ENCODE measurements around the gene FRY. TPM values are rescaled to one million over a fixed set of nuclear protein-coding genes. Genes with fewer than 3 reads are reported as not detected.

Gene FRY
- polyA plus RNA-seq, 1 experiment, result 51.4 TPM

GRCh38 chr13:32203736-32204135 lies 172.2 kb downstream of the FRY start:
- Histone ChIP-seq H3K4me3 (ENCODE audit: low read depth, low read length) (no peak overlapping the region), H3K27me3 (ENCODE audit: control insufficient read depth, insufficient read depth, low read length) (no peaks in the 10 kb centered on the region), H3K36me3 (ENCODE audit: control insufficient read depth, insufficient read depth, low read length) (peaks cover under 1% of the 10 kb centered on the region)
- DNase-seq (ENCODE audit: low read depth), result no peak
- no peak for TF ChIP-seq CTCF (IDR thresholded peaks at IDR 0.05; ENCODE audit: insufficient read depth, low read depth, low read length)
- ChIA-PET CTCF (interaction anchor here (0.8 to 1.0 kb wide), 2 partner anchors 13 to 31 kb away, joined by 3 to 4 read pairs; no protein-coding TSS in a partner anchor), POLR2A (no interaction called here)

GRCh38 chr13:32205431-32206096 lies 174.0 kb downstream of the FRY start:
- Histone ChIP-seq H3K4me3 (ENCODE audit: low read depth, low read length) (no peak overlapping the region), H3K27me3 (ENCODE audit: control insufficient read depth, insufficient read depth, low read length) (no peaks in the 10 kb centered on the region), H3K36me3 (ENCODE audit: control insufficient read depth, insufficient read depth, low read length) (peaks cover 1% of the 10 kb centered on the region)
- TF ChIP-seq CTCF (IDR thresholded peaks at IDR 0.05; ENCODE audit: insufficient read depth, low read depth, low read length), result no peak
- ChIA-PET CTCF (interaction anchor here (0.6 kb wide), 1 partner anchor 30 kb away, joined by 3 read pairs; no protein-coding TSS in a partner anchor), POLR2A (no interaction called here)
- no peak for DNase-seq (ENCODE audit: low read depth)

GRCh38 chr13:32206097-32206740 lies 174.6 kb downstream of the FRY start:
- DNase-seq (ENCODE audit: low read depth), result no peak
- Histone ChIP-seq H3K27me3 (ENCODE audit: control insufficient read depth, insufficient read depth, low read length) (no peaks in the 10 kb centered on the region), H3K36me3 (ENCODE audit: control insufficient read depth, insufficient read depth, low read length) (peaks cover 1% of the 10 kb centered on the region), H3K4me3 (ENCODE audit: low read depth, low read length) (no peak overlapping the region)
- ChIA-PET CTCF (interaction anchor here (0.6 kb wide), 1 partner anchor 29 kb away, joined by 3 read pairs; no protein-coding TSS in a partner anchor), POLR2A (no interaction called here)
- no peak for TF ChIP-seq CTCF (IDR thresholded peaks at IDR 0.05; ENCODE audit: insufficient read depth, low read depth, low read length)

- no peak for TF ChIP-seq CTCF (IDR thresholded peaks at IDR 0.05; ENCODE audit: insufficient read depth, low read depth, low read length)
- Histone ChIP-seq H3K27me3 (ENCODE audit: control insufficient read depth, insufficient read depth, low read length) (no peaks in the 10 kb centered on the region), H3K4me3 (ENCODE audit: low read depth, low read length) (no peak overlapping the region), H3K36me3 (ENCODE audit: control insufficient read depth, insufficient read depth, low read length) (peaks cover 1% of the 10 kb centered on the region; the same call in 1 of the 2 replicates)
- ChIA-PET CTCF (interaction anchor here (0.6 kb wide), 1 partner anchor 28 kb away, joined by 3 read pairs; no protein-coding TSS in a partner anchor), POLR2A (no interaction called here)
- DNase-seq (ENCODE audit: low read depth), result no peak
These were observed 177.3 kb downstream of the FRY start for GRCh38 chr13:32208860-32209259.

- no peak for DNase-seq (ENCODE audit: low read depth)
These were observed 178.1 kb downstream of the FRY start for GRCh38 chr13:32209652-32210051.

More at GRCh38 chr13:32209652-32210051, 178.1 kb downstream of the FRY start:
- TF ChIP-seq CTCF (IDR thresholded peaks at IDR 0.05; ENCODE audit: insufficient read depth, low read depth, low read length), result no peak
- H3K36me3 ChIP-seq (ENCODE audit: control insufficient read depth, insufficient read depth, low read length), result peaks cover 1% of the 10 kb centered on the region; the same call in 1 of the 2 replicates
- ChIA-PET CTCF (interaction anchor here (1.6 kb wide), 1 partner anchor 37 kb away, joined by 4 read pairs; no protein-coding TSS in a partner anchor), POLR2A (no interaction called here)
- no peaks in the 10 kb centered on the region for H3K27me3 ChIP-seq (ENCODE audit: control insufficient read depth, insufficient read depth, low read length)
- H3K4me3 ChIP-seq (ENCODE audit: low read depth, low read length), result no peak overlapping the region

Measured in BJ (cell line).